NOMO-1 treated with dmso at 0.1 percent for 144 hours (cell line): Measurements from ENCODE around the gene PTPN14.

Experiments used
- DNase-seq: peaks from one replicate; lab custom pipeline; 2025; ENCODE audit not compliant: unreplicated experiment; lab: John Stamatoyannopoulos, UW

The PTPN14 gene

DNA sequence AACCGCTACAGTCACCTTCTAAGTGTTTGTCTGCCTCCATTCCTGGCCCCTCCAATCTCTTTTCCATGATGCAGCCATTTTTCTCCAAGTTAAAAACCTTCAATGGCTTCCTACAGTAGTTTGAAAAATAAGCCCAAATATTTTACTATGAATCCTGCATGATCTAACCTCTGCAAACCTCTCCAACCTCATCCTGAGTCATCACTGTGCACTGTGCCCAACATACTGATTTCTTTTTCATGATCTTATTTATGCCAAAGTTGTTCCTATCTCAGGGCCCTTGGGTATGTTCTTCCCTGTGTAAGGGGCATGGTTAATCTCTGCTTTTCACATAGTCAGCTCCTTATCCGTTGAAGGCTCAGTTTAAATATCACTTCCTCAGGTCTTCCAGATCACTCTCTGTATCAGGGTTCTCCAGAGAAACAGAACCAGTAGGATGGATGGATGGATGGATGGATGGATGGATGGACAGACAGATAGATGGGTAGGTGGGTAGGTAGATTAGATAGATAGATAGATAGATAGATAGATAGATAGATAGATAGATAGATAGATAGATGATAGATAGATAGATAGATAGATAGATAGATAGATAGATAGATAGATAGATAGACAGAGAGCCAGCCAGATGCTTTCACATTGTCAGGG lies 18.1 kb upstream of the PTPN14 start:
- DNase-seq = no peak

DNA sequence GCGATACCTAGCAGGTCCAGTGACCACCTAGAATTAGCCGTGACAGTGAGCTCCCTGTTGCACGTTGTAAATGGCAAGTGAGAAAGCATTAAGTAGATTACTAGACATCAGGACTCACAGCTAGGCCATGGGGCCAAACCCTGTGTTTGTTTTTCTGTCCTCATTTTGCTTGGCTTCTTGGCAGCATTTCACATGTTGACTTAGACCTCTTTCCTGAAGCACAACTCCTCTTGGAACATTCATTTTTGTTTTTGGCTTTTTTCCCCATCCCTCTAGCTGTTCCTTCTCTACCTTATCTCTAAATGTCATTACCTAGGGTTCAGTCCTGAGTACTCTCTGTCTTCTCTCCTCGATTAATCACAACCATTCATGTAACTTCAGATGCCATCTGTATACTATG lies 16.9 kb upstream of the PTPN14 start:
- no peak for DNase-seq

DNA sequence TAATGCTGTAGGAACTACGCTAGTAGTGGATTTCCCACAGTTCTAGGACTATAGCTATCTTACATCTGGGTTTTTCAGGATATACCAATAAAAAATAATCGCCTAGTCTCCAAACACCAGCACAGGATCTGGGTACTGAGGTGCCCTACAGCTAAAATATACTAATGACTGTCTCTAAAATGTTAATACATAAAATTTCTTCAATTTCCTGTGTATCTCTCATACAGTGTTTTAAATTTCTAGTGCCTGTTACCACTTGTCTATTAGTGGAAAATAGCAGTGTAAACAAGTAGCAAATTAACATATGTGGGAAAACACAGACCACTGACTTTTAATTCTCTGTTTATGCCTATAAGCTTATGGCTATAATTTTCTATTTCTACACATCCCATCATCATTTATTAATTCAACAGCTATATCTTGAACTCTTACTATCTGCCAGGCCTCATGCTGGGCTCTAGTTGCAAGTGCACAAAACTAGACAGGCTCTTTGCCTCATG lies 16.1 kb upstream of the PTPN14 start:
- no peak for DNase-seq

DNA sequence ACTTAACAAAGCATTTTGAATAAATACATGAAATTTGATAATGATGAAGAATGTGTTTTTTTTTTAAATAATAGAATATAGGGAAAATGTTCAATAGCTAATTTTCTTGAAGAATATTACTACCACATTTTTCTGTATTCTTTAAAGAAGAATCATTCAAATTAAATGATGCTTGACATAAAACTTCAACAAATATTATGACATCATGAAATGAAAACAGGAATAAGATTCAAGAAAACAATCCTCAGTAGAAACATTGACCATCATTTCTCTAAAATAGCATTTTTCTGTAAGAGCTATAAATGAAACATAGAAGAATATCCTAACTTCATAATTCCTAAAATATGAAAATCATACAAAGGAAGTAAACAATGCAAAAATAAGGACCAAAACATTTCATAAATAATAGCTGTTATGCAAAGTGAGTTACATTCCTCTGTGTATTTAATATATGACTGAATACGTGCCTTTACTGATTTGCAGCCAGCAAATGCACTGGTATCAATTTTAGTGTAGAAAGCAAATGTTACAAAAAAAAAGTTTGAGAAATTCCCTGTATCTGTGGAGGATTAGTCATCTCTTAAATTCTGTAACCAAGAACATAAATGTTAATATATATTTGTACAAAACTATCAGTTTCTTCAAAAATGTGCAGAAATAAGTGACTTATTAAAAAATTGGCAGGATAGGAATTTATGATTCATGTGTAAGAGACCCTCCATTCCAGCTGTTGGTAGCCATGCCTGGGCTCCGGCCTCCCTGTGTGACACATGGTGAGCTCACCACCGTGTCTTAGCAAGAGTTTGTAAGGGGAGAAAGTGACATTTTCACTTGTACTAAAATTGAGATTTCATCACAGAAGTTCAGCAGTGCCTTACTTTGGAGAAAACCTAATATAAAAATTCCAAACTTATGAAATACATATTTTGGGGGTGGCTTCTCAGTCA lies 15.0 kb upstream of the PTPN14 start:
- DNase-seq = no peak

DNA sequence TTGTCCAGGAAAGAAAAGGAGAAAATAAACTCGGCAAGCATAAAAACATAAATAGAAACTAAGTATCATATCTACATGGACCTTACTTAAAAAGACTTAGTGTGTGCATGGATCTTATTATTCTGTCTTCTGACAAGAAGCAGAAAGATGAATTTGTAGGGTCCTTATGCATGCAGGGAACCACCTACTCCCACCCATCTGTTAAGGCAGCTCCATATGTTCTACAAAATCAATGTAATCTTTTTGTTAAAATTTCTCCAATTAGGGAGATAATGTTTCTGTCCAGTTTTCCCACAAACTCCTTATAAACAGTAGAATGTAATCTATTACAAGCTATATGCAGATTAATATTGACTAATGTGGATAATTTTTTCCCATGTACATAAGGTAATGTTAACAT lies 13.9 kb upstream of the PTPN14 start:
- DNase-seq = no peak

DNA sequence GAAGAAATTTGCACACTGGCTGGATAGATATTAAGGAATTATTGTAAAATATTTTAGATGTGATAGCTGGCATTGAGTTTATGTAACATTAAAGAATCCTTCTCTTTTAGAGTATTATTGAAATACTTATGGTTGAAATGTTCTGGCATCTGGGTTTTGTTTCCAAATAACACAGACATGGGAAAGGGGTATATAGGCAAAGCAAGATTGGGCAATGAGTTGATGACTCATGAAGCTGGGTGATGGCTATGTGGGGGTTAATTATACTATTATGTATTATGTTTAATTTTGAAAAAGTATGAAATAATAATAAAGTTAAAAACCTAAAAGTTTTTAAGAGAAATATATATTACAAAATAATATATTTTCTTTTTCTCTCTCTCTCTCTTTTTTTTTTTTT lies 12.5 kb upstream of the PTPN14 start:
- no peak for DNase-seq

DNA sequence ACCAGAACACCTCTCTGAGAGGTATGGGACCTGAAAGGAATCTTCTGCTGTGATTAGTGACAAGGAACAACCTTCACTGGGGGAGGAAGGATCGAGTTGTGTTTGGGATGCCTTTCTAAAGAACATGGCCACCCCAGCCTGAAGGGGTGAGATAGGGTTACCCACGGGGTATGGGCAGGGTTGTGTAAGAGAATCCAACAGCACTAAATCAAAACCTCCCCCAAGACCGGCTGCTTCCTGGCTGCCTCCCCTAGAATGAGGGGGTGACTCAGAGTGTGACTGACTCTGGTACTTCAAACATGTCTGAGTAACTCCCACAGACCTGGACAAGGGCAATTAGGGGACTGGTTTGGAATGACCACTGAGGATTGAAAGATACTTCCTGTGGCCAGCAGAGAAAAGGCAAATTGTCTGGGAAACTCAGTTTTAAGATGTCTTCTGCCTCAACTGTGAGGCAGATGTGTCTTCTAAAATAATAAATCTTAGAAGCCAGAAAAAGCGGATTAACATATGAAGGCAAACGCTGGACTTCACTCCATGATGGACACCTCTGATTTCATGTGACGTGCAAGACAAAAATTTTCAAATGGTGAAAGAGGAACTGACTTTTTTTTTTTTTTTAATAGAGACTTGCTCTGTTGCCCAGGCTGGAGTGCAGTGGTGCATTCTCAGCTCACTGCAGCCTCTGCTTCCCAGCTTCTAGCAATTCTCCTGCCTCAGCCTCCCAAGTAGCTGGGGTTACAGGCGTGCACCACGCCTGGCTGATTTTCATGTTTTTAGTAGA lies 6.7 kb upstream of the PTPN14 start:
- DNase-seq = no peak

DNA sequence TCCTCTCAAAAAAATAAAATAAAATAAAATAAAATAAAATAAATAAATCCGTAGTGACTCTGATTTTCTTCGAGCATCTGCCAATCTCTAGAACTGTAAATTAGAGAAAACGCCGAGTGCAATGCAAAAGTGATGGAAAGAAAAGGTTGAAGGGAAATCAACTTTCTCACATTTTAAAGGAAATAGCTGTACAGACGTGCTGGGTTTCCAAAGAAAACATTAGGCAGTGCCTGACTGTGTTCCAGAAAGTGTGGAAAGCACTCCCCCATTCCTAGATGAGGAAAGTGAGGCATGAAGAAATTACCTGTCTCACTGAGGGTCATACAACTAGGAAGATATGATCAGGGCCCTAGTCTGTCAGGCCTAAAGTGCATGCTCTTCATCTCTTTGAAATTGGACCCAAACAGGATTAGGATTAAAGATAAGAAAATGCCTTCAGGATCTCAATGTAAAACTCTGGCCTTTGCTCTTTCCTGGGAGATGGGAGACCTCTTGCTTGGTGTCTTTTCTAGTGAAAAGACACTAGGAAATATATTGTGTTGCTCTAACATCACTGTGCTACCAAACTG lies 1.8 kb upstream of the PTPN14 start:
- no peak for DNase-seq

DNA sequence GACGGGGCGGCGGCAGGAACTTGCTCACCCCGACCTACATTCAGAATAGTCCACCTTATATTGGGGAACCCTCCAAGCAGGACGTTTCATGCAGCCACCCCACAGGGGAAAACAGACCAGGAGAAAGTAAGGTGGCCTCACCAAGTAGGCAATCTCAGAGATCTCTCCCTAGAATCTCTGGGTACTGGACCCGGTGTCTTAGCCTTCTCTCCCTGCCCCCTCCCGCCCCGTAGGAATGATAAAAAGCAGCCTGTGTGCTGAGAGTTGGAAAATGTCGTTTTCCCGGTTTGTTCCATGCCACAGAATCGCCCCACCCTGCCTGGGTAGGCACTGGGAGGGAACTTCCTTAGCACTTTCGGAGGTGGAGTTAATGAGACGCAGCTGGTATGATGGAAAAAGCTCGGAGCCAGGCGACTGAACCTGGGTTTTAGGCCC lies 789 bp upstream of the PTPN14 start:
- DNase-seq = no peak

DNA sequence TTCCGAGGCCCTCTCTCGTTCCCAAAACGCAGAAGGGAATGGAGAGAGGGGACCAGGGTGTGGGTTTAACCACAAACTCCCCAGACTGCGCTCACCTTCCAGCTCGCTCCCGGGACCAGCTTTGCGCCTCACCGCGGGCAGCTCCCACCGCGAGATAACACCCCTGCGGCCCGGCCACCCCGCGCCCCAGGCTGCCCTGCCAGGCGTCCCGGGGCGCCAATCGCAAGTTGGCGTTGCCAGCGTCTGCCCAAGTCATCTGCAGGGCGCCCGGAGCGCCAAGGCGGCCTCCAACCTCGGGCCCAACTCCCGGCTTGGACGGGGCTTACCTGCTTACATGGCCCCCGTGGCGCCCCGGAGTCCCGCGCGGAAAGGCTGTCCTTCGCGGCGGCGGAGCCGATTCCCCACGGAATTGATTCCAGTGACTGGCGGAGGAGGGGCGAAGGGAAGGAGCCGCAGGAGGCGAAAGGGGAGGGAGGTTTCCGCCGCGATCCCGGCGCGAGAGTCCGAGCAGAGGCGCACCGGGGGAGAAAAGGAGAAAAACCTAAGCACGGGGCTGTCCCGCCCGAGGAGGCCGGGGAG lies 456 bp downstream of the PTPN14 start:
- DNase-seq = no peak

DNA sequence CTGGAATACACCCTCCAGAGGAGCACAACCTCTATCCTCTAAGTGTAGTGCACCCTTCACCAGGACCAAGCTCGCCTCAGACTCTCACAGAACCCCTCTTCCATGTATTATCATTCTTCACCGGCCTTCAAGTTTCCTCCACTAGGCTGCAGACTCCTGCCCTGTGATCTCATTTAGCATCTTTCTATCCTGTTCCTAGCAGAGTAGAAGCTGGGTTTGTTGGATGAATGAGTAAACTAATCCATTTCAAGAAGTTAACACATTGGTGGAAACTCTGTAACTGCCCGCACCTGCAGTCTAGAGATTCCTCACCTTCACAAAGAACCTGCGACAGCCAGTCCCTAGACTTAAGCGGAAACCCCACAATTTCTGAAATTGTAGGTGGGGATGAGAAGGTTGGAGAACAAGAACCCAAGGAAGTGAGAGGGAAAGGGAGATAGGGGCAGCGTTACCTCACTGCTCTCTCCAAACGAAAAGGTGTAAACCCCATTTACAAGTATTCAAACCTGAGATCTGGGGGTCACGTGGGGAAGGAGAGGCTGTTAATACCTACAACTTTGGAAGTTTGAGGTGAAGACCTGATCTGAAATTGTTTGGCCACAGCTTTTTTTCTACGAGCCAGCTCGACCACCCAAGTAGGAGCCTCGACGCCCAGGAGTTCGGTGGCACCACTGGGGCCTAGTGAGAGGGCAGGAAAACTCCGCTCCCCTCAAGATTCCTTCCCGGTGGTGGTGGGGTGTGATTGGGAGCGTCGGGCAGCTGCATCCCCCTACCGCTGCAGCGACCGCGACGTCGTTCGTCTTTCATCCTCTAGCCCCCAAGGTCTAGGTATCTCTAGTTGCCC lies 1.2 kb downstream of the PTPN14 start:
- DNase-seq = no peak

DNA sequence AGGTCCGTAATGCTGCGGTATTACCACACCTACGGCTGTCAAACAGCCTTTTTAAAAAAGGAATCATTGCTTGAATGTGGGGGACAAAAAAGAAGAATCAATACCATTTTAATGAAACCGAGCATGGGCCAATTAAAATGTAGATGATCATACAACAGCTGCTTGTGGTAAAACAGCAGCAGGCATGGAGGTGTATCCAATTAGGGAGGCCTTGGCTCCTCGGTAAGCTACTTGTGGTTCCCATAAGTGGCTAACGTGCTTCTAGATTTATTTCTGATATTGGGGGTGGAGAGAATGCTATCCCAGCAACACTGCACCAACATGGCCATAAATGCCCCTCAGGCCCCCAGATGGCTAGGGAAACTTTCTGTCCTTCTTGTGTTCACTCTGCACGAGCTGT lies 1.8 kb downstream of the PTPN14 start:
- no peak for DNase-seq

DNA sequence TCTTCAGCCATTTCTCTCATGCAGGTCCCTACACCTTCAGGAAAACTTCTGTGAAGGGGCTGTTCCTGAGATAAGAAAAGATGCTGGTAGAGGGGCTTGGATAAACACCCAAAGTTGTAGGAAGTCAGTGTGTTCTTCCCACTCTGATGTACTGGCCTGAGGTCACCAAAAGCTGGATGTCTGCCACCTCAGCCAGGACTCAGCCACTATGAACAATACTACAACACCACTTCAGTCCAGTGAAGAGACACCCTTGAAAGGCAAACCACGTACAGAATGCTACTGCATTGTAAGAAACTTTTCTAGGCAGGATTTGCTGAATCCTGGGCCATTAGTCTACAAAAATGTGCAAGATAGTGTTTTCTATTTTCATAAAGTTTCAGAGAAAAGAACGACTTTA lies 2.4 kb downstream of the PTPN14 start:
- no peak for DNase-seq

DNA sequence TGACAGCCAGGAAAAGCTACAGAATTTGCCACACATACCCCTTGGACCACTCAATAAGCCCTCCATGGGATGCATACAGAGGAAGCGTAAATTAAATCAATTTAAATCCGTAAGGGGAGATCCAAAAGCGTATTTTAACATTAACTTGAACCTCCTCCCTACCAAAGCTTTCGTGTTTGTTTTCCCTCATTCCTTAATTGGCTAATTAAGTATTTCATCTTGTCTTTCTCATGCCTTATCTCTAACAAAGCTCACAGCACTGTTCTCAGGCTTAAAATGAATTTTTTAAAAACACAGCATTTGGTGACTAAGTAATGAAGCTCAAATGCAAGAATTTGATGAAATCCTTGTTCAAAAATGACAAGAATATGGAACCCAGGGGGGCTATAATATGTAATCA lies 3.1 kb downstream of the PTPN14 start:
- DNase-seq = no peak

DNA sequence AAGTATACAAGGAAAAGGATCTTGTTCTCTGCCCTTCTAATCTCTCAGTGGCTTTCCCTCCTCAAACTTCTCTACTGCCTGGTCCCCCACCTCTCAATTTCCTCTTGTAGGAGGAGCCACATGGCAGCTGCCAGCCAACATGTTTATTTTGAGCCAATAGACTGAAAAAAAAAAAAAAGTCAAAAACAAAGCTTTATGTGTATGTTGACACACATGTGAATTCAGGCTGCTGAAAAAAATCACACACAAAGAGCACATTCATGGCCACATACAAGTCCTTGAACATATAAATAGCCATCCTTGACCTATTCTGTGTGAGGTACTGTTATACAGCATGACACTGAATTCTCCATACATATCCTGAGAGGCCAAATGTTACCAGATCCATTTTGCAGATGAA lies 3.7 kb downstream of the PTPN14 start:
- no peak for DNase-seq

DNA sequence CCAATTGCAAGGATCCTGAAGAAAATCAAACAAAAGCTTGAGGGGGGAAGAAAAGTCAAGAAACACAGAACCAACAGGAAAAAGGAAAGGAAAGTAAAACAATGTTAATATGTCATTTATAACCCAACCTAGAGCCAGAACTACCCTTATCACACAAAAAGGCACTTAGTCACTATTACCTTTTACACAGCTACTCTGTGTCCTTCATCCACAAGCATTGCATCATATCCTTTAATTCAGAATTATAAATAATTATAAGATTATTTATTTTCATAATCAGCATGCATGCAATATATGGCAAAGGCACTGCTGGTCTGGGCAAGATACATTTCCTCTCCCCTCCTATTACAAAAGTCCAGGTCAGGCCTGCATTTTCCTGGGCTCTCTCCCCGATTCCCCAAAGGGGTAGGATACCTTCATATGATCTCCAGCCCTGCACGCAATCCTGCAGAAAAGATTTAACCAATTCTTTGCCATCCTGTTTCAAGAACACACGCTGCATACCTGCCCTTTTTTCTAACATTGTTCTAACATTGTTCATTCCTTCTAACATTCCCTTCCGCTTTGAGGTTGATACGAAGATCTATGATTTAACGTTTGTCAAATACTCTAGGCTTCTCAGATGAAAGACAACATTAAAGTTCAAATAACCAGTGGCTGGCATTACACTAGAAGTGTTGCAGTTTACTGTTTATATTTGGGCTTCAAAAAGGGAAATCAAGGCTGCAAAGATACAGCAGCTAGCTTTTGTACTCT lies 4.3 kb downstream of the PTPN14 start:
- no peak for DNase-seq

DNA sequence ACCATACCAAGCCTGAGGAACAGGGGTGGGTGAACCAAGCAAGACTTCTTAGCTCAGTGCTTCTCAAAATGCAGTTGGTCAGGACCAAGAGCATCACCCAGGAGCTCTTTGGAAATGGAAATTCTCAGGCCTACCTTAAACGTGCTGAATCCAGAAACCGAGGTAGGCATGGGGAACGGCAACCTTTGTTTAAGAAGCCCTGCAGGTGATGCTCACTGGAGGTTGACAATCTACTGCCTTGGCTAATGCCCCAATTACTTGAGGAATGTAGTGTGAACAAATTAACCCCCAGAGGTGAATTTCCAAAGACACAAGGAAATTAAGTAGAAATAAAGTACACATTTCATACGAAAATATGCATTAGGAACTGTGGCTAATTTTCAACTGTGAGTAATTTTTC lies 5.3 kb downstream of the PTPN14 start:
- no peak for DNase-seq

DNA sequence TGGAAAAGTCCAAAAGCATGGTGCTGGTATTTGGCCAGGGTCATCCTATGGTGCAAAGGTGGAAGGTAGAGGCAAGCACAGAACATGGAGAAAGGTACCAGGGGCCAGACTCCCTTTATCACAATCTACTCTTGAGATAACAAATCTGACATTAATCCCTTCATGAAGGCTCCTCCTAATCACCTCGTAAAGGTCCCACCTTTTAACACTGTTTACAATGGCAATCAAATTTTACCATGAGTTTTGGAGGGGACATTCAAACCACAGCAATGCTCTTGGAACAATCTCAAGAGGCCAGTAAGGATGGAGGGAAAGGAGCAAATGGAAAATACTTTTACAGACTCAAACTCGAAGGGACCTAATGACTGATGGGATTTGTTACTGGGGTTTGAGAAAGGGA lies 6.1 kb downstream of the PTPN14 start:
- DNase-seq = no peak

DNA sequence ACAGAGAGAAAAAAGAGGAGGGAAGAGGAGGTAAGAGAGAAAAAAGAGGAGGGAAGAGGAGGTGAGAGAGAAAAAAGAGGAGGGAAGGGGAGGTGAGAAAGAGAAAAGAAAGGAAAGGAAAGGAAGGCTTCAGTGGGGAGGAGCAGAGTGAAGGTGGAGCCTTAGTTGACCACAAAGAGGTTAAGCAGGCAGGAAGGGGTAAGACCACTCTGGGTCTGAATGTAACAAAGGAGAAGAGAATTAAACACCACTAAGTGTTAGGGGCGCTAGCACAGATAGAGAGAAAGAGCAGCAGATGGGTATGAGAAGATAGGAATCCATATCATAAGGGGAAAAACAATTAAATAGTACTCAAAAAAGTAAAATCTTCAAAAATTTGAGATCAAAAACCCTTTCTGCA lies 6.6 kb downstream of the PTPN14 start:
- DNase-seq = no peak
